Lung (tissue), 12 donors: Measurements from ENCODE around the gene TMEM135. TPM values are rescaled to one million over a fixed set of nuclear protein-coding genes. Genes with fewer than 3 reads are reported as not detected.
"Not testable (repeated sequence)": the region's sequence is repeated elsewhere in the genome, so short reads cannot be mapped to it uniquely, and the experiment has no call there.

ENCODE experiments used
- ATAC-seq: fragments of 200-7000 bp; cut with Tn5 transposase; one replicate; pipeline ENCODE4 v1.9.1; 2020; ENCODE audit warnings: moderate number of reproducible peaks; ENCODE audit not compliant: insufficient read depth, low FRiP score
- DNase-seq, 3 donors: peaks; one replicate each; pipeline ENCODE4 v3.0.0-alpha.2; 2013 to 2017
- H3K27ac ChIP-seq, 2 donors: one replicate each; pipeline ENCODE4 v1.5.1; 2013; ENCODE audit warnings: mild to moderate bottlenecking in 2 of 2, moderate library complexity in 2 of 2, control low read depth in 1 of 2, inconsistent platforms in 1 of 2, low read depth in 1 of 2, low read length in 1 of 2
- H3K27me3 ChIP-seq, 3 donors: one replicate each; pipeline ENCODE4 v1.5.1; 2013; ENCODE audit warnings: low read length in 2 of 3; ENCODE audit not compliant: control insufficient read depth in 3 of 3, insufficient read depth in 3 of 3
- H3K36me3 ChIP-seq, 4 donors: one replicate each; pipeline ENCODE4 v1.5.1; 2013; ENCODE audit warnings: low read length in 4 of 4, mild to moderate bottlenecking in 1 of 4, moderate library complexity in 1 of 4; ENCODE audit not compliant: control insufficient read depth in 4 of 4, insufficient read depth in 4 of 4
- H3K4me1 ChIP-seq, 5 donors: one replicate each; pipeline ENCODE4 v1.5.1; 2013; ENCODE audit warnings: low read length in 5 of 5, mild to moderate bottlenecking in 2 of 5, moderate library complexity in 1 of 5; ENCODE audit not compliant: control insufficient read depth in 5 of 5, insufficient read depth in 5 of 5
- H3K4me3 ChIP-seq: one replicate; pipeline ENCODE4 v1.5.1; 2013; ENCODE audit warnings: mild to moderate bottlenecking, control low read depth, moderate library complexity
- H3K9ac ChIP-seq, 2 donors: one replicate each; pipeline ENCODE4 v1.5.1; 2013; ENCODE audit warnings: low read length in 2 of 2, control low read depth in 1 of 2; ENCODE audit not compliant: insufficient read depth in 1 of 2
- H3K9me3 ChIP-seq, 4 donors: one replicate each; pipeline ENCODE4 v1.5.1; 2013; ENCODE audit warnings: low read length in 3 of 4, mild to moderate bottlenecking in 1 of 4, moderate library complexity in 1 of 4; ENCODE audit not compliant: control insufficient read depth in 4 of 4, insufficient read depth in 3 of 4
- WGBS, 2 donors: extraction: QIAGEN DNeasy Blood & Tissue Kit; methylation state at CpG; one replicate each; pipeline ENCODE4 v1.1.7; 2013; 5-methylcytosine and 5-hydroxymethylcytosine counted together
- polyA plus RNA-seq, 2 donors: library from polyadenylated mRNA; stranded (reverse); fragments of 200-250 nt; gene quantifications; one replicate each; pipeline ENCODE4 v1.2.1, GENCODE V29; 2013
- total RNA-seq, 2 donors: library from RNA; depleted of rRNA in 1 of 2; stranded (reverse); fragments of >200 nt in 1 of 2; gene quantifications; one replicate each; pipeline ENCODE4 v1.2.1, GENCODE V29; 2014 to 2021
- TF ChIP-seq, protein P1 (sequence below): IDR thresholded peaks from 2 replicates; pipeline ENCODE4 v1.5.1; 2012; ENCODE audit warnings: mild to moderate bottlenecking; ENCODE audit errors: control extremely low read depth, extremely low read depth
- donor health status: control.
- donor health status: control.
- donor health status: Bipolar disorder and iron deficiency.
- donor health status: healthy.
- donor health status: DM: yes; HTN: yes; CAD: no.

The TMEM135 gene
- total and polyA plus RNA-seq, 4 donors, result 5.9 to 42.0 (median 11.5) TPM

GRCh38 chr11:86990515-86990914, 47.2 kb upstream of the TMEM135 start:
- H3K27ac ChIP-seq, result no peak overlapping the region
- no peak overlapping the region for H3K4me3 ChIP-seq
- TF ChIP-seq, protein P1, sequence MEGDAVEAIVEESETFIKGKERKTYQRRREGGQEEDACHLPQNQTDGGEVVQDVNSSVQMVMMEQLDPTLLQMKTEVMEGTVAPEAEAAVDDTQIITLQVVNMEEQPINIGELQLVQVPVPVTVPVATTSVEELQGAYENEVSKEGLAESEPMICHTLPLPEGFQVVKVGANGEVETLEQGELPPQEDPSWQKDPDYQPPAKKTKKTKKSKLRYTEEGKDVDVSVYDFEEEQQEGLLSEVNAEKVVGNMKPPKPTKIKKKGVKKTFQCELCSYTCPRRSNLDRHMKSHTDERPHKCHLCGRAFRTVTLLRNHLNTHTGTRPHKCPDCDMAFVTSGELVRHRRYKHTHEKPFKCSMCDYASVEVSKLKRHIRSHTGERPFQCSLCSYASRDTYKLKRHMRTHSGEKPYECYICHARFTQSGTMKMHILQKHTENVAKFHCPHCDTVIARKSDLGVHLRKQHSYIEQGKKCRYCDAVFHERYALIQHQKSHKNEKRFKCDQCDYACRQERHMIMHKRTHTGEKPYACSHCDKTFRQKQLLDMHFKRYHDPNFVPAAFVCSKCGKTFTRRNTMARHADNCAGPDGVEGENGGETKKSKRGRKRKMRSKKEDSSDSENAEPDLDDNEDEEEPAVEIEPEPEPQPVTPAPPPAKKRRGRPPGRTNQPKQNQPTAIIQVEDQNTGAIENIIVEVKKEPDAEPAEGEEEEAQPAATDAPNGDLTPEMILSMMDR, result no peak
- H3K9ac ChIP-seq, result no peak overlapping the region
- H3K27me3 ChIP-seq, result no peaks in the 10 kb centered on the region
- ATAC-seq (no peak), DNase-seq (peak in 1 of 3 donors; percentile 24)
- WGBS, 2 donors, result 61 to 82% methylated on average over 3 of the region's 3 CpGs
- H3K36me3 ChIP-seq, result no peaks in the 10 kb centered on the region
- H3K9me3 ChIP-seq, result no peaks in the 10 kb centered on the region
- peaks cover 0 to 20% (median 2%) of the 10 kb centered on the region in 5 donors for H3K4me1 ChIP-seq

GRCh38 chr11:86991341-86991740, 46.4 kb upstream of the TMEM135 start:
- TF ChIP-seq, protein P1, result no peak
- ATAC-seq (no peak), DNase-seq (no peak)
- Histone ChIP-seq H3K9ac (no peak overlapping the region), H3K27ac (no peak overlapping the region), H3K4me1 (peaks cover 0 to 20% (median 2%) of the 10 kb centered on the region in 5 donors), H3K4me3 (no peak overlapping the region), H3K9me3 (no peaks in the 10 kb centered on the region), H3K36me3 (no peaks in the 10 kb centered on the region), H3K27me3 (no peaks in the 10 kb centered on the region)
- 91 to 95% methylated on average over 5 of the region's 5 CpGs for WGBS, 2 donors

GRCh38 chr11:86992340-86992739, 45.4 kb upstream of the TMEM135 start:
- H3K9me3 ChIP-seq, H3K9ac ChIP-seq, H3K4me3 ChIP-seq, DNase-seq, ATAC-seq, H3K27ac ChIP-seq, H3K36me3 ChIP-seq, H3K27me3 ChIP-seq: not testable (repeated sequence)
- H3K4me1 ChIP-seq, result peaks cover 0 to 20% (median 2%) of the 10 kb centered on the region in 5 donors
- WGBS, 2 donors, result 95% methylated on average over 4 of the region's 4 CpGs

- Histone ChIP-seq H3K9me3 (no peaks in the 10 kb centered on the region), H3K36me3 (no peaks in the 10 kb centered on the region), H3K4me1 (peaks cover 0 to 20% (median 2%) of the 10 kb centered on the region in 5 donors), H3K27me3 (no peaks in the 10 kb centered on the region), H3K27ac (no peak overlapping the region), H3K4me3 (no peak overlapping the region), H3K9ac (no peak overlapping the region)
- TF ChIP-seq, protein P1, result no peak
- ATAC-seq (no peak), DNase-seq (no peak)
- 46 to 60% methylated on average over 3 of the region's 3 CpGs for WGBS, 2 donors
Measured at GRCh38 chr11:86993031-86993430, 44.7 kb upstream of the TMEM135 start.
